Ascending aorta (tissue), 2 donors: ENCODE data around the gene GBA2. TPM values are rescaled to one million over a fixed set of nuclear protein-coding genes. Genes with fewer than 3 reads are reported as not detected.

Experiments used
- DNase-seq, 2 donors: peaks; one replicate each; pipeline ENCODE4 v3.0.0-alpha.2; 2019; ENCODE audit warnings: low spot score in 2 of 2
- H3K27ac ChIP-seq, 2 donors: fragments of 200-600 bp; sonication (generic); one replicate each; pipeline ENCODE4 v1.5.1; 2016 to 2017; ENCODE audit warnings: mild to moderate bottlenecking in 1 of 2
- H3K27me3 ChIP-seq: fragments of 200-600 bp; sonication (generic); one replicate; pipeline ENCODE4 v1.5.1; 2017
- H3K36me3 ChIP-seq, 2 donors: fragments of 200-600 bp; sonication (generic); one replicate each; pipeline ENCODE4 v1.5.1; 2016
- H3K4me1 ChIP-seq, 2 donors: fragments of 200-600 bp; sonication (generic); one replicate each; pipeline ENCODE4 v1.5.1; 2016 to 2017; ENCODE audit warnings: mild to moderate bottlenecking in 1 of 2
- H3K4me3 ChIP-seq, 2 donors: fragments of 200-600 bp; sonication (generic); one replicate each; pipeline ENCODE4 v1.5.1; 2016 to 2017; ENCODE audit warnings: mild to moderate bottlenecking in 1 of 2
- H3K9me3 ChIP-seq, 2 donors: fragments of 200-600 bp; sonication (generic); one replicate each; pipeline ENCODE4 v1.5.1; 2016
- CTCF ChIP-seq, 3 experiments: fragments of 200-600 bp in 2 of 3; fragments of 450-650 bp in 1 of 3; sonication (generic) in 2 of 3; IDR thresholded peaks; one replicate each; pipeline ENCODE4 v1.5.1; 2016 to 2019; ENCODE audit warnings: antibody characterized with exemption in 3 of 3, mild to moderate bottlenecking in 1 of 3, moderate library complexity in 1 of 3
- intact Hi-C: fragments of 100-400 bp; cut with DNase I; formaldehyde crosslinking; loops from one replicate; pipeline ENCODE4 v1.15.1; 2023
- total RNA-seq: library from RNA; depleted of rRNA; stranded (reverse); fragments of >200 nt; gene quantifications from one replicate; pipeline ENCODE4 v1.1.0, GENCODE V29; 2016

GBA2 gene
- total RNA-seq, 1 donor from 2014 or later: 40.7 TPM

GRCh38 chr9:35728041-35728971, 20.7 kb downstream of the GBA2 start:
- intact Hi-C loops: loop anchor here (1.0 to 10.0 kb wide), 3 partner anchors 69 to 244 kb away; no protein-coding TSS in a partner anchor
- Histone ChIP-seq H3K27me3 (no peaks in the 10 kb centered on the region), H3K9me3 (no peaks in the 10 kb centered on the region), H3K4me1 (peaks cover 12 to 24% of the 10 kb centered on the region in 2 donors), H3K27ac (peak overlapping the region; percentile 98 to 99), H3K4me3 (peak overlapping the region; percentile 74 to 81), H3K36me3 (peaks cover 23 to 32% of the 10 kb centered on the region in 2 donors)
- no peak for TF ChIP-seq CTCF (IDR thresholded peaks at IDR 0.05)
- peak; percentile 78 to 95 for DNase-seq

- no peak for DNase-seq
- intact Hi-C loops: loop anchor here (1.0 to 10.0 kb wide), 4 partner anchors 37 to 243 kb away; no protein-coding TSS in a partner anchor
- Histone ChIP-seq H3K27ac (peak overlapping the region; percentile 98 to 99), H3K36me3 (peaks cover 30 to 38% of the 10 kb centered on the region in 2 donors), H3K4me1 (peaks cover 11 to 20% of the 10 kb centered on the region in 2 donors), H3K9me3 (no peaks in the 10 kb centered on the region), H3K27me3 (no peaks in the 10 kb centered on the region), H3K4me3 (peak overlapping the region; percentile 74 to 81)
- TF ChIP-seq CTCF (IDR thresholded peaks at IDR 0.05): no peak
Measured at GRCh38 chr9:35727676-35728040, 21.4 kb downstream of the GBA2 start.

- intact Hi-C loops: loop anchor here (1.0 to 10.0 kb wide), 4 partner anchors 30 to 242 kb away; no protein-coding TSS in a partner anchor
- H3K4me3 ChIP-seq: peak overlapping the region; percentile 74 to 81
- peak; percentile 60 to 90 for DNase-seq
- TF ChIP-seq CTCF (IDR thresholded peaks at IDR 0.05): peak in 2 of 3 experiments; percentile 31 to 50
- H3K4me1 ChIP-seq: peaks cover 11 to 20% of the 10 kb centered on the region in 2 donors
- H3K27ac ChIP-seq: peak overlapping the region; percentile 98 to 99
- H3K9me3 ChIP-seq: no peaks in the 10 kb centered on the region
- no peaks in the 10 kb centered on the region for H3K27me3 ChIP-seq
- H3K36me3 ChIP-seq: peaks cover 37 to 45% of the 10 kb centered on the region in 2 donors
Measured at GRCh38 chr9:35726931-35727330, 22.1 kb downstream of the GBA2 start.

- no peaks in the 10 kb centered on the region for H3K27me3 ChIP-seq
- H3K27ac ChIP-seq: peak overlapping the region; percentile 98 to 99
- H3K9me3 ChIP-seq: no peaks in the 10 kb centered on the region
- no peak overlapping the region for H3K4me3 ChIP-seq
- TF ChIP-seq CTCF (IDR thresholded peaks at IDR 0.05): no peak
- peaks cover 11 to 20% of the 10 kb centered on the region in 2 donors for H3K4me1 ChIP-seq
- intact Hi-C loops: loop anchor here (5.0 to 10.0 kb wide), 2 partner anchors 123 to 241 kb away; no protein-coding TSS in a partner anchor
- DNase-seq: no peak
- peaks cover 53 to 61% of the 10 kb centered on the region in 2 donors for H3K36me3 ChIP-seq
Measured at GRCh38 chr9:35725362-35725761, 23.7 kb downstream of the GBA2 start.

GRCh38 chr9:35723908-35724307, 25.1 kb downstream of the GBA2 start:
- H3K27me3 ChIP-seq: no peaks in the 10 kb centered on the region
- peaks cover 7 to 20% of the 10 kb centered on the region in 2 donors for H3K4me1 ChIP-seq
- no peaks in the 10 kb centered on the region for H3K9me3 ChIP-seq
- intact Hi-C loops: loop anchor here (10.0 kb wide), 1 partner anchor 239 kb away; no protein-coding TSS in a partner anchor
- peak overlapping the region; percentile 8 to 22 for H3K27ac ChIP-seq
- H3K36me3 ChIP-seq: peaks cover 67 to 76% of the 10 kb centered on the region in 2 donors
- H3K4me3 ChIP-seq: no peak overlapping the region
- no peak for DNase-seq
- no peak for TF ChIP-seq CTCF (IDR thresholded peaks at IDR 0.05)
